ENCODE results near the gene CREB3L1.

The CREB3L1 gene

GRCh38 chr11:46238078-46238966, 39.1 kb upstream of the CREB3L1 start:
- DNase-seq (ENCODE audit: extremely low read depth, low read depth), result no peak
- TF ChIP-seq CTCF (IDR thresholded peaks at IDR 0.05; ENCODE audit: low read depth, low read length), result no peak

- TF ChIP-seq CTCF (IDR thresholded peaks at IDR 0.05; ENCODE audit: low read depth, low read length), result peak; percentile 77
- peak; percentile 68 for DNase-seq (ENCODE audit: extremely low read depth, low read depth)
These were observed 38.3 kb upstream of the CREB3L1 start for GRCh38 chr11:46238967-46239800.

- TF ChIP-seq CTCF (IDR thresholded peaks at IDR 0.05; ENCODE audit: low read depth, low read length), result no peak
- no peak for DNase-seq (ENCODE audit: extremely low read depth, low read depth)
These were observed 37.7 kb upstream of the CREB3L1 start for GRCh38 chr11:46239801-46240061.

- no peak for DNase-seq (ENCODE audit: extremely low read depth, low read depth)
- TF ChIP-seq CTCF (IDR thresholded peaks at IDR 0.05; ENCODE audit: low read depth, low read length), result no peak
These were observed 37.1 kb upstream of the CREB3L1 start for GRCh38 chr11:46240371-46240770.

- DNase-seq (ENCODE audit: extremely low read depth, low read depth), result no peak
- TF ChIP-seq CTCF (IDR thresholded peaks at IDR 0.05; ENCODE audit: low read depth, low read length), result no peak
These were observed 36.6 kb upstream of the CREB3L1 start for GRCh38 chr11:46240861-46241260.

- DNase-seq (ENCODE audit: extremely low read depth, low read depth), result no peak
- no peak for TF ChIP-seq CTCF (IDR thresholded peaks at IDR 0.05; ENCODE audit: low read depth, low read length)
These were observed 35.2 kb upstream of the CREB3L1 start for GRCh38 chr11:46242041-46242951.
